Endometrial microvascular endothelial cells (primary cell): ENCODE results near the gene HIRA. TPM values are rescaled to one million over a fixed set of nuclear protein-coding genes. Genes with fewer than 3 reads are reported as not detected.

ENCODE experiments used
- in situ Hi-C: cut with HindIII; loops from 2 replicates; pipeline ENCODE4 v1.10.0; 2017; ENCODE audit warnings: low sequenced_read_pairs, low pct_unique_long_range_greater_than_20kb; ENCODE audit errors: inconsistent ontology term
- total RNA-seq: library from RNA; depleted of rRNA; stranded (reverse); fragments of >200 nt; gene quantifications from one replicate; pipeline ENCODE4 v1.2.3, GENCODE V29; 2015; ENCODE audit errors: inconsistent ontology term

Gene HIRA
- total RNA-seq, 1 donor from 2014 or later: 18.4 TPM

DNA sequence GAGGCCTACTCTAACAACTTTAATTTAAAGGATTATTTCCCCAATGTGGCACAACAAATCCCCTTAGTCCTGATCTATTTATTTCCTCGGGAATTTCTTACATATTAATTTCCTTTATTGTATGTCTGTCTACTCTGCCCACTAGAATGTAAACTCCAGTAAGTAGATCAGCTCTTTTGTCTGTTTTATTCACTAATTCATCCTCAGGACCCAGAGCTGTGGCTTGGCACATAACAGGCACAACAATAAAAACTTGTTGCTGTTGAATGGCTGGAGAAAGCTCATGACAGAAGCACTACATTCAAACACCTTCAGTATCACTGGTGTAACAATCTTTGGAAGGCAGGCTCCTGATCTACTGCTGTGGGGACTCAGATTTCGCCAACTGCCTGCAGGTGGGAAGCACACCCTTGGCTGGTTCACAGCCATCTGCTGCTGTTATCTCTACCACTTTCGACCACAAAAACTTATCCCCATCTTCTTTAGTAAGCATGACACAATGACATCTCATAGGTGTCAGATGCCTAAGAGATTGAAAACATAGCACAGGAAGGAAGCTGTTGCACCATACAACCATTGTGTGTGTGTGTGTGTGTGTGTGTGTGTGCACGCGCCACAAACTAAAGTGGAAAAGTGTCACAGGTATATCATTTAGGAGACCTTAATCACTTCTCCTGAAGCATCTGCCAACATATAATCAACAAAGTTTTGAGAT is 11.9 kb downstream of the HIRA start:
- in situ Hi-C loops: no loop called here

DNA sequence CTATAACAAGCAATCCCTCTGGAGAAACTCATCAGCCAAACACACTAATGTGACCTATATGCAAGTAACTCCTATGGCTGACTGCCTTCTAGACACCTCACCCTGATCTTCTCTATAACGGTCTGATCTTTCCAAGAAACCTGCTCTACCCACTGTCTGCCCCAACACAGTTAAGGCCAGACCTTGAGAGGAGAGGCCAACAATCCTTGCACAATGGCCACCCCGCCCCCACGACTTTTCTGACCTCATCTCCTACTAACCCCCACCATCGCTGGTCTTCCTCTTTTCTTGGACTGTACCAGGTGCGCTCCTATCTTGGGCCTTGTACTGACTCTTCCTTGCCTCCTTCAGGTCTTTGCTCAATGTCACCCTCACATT is 12.5 kb downstream of the HIRA start:
- in situ Hi-C loops: no loop called here

- in situ Hi-C loops: no loop called here
Measured at GRCh38 chr22:19412923-19413322, 18.6 kb downstream of the HIRA start.

GRCh38 chr22:19412478-19412877 is 19.1 kb downstream of the HIRA start:
- in situ Hi-C loops: no loop called here

GRCh38 chr22:19411690-19412045 is 19.9 kb downstream of the HIRA start:
- in situ Hi-C loops: no loop called here

DNA sequence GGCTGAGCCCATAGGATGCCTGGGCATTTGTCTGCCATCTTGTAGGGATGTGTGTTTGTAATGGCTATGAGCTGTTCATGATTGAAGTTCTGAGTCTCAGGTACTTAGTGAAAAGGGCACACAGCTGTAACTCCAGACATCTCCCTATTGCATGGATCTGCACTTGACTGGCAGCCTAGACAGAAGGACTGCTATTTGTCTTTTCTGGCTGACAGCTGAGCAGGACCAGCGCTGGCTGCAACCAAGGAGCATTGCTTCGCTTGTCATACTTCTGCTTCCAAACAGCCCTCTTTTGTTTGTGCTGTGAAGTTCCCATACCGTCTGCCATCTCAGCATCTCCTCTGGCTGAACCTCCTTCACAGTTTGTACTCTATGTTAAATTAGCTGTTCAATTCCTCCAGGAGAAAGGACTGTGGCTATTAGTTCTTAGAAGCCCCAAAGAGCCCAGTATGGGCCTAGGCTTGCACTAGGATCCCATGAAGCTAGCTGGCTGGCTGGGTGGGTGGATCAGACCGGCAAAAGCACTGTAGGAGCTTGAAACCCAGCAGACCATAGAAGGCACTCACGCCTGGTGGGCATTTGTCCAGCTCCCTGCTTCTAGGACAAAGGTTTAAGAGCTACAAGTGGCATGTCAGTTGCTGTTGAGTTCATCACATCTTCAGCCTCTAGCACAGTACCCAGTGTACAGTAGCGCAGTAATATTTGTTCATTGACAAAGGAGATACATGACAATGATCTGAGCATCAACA is 20.4 kb downstream of the HIRA start:
- in situ Hi-C loops: no loop called here

- in situ Hi-C loops: no loop called here
Measured at GRCh38 chr22:19407649-19408606, 23.6 kb downstream of the HIRA start.

DNA sequence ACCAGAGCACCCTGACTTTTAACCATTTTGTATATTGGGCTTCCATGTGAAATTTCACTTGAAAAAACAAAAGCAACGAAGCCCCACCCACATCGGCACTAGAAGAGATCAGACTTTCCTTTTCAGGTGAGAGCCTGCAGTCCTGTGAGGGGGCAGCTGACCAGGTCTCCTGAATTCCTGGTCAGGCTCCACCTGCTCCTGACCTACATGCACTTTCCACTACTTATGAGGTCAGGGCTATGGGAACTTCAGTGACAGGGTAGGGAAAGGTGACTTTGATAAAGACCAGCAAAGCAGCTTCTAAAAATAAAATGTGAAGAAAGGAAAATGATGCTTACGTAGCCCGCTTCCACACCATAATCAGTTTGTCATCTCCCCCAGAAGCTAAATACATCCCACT is 24.7 kb downstream of the HIRA start:
- in situ Hi-C loops: no loop called here

DNA sequence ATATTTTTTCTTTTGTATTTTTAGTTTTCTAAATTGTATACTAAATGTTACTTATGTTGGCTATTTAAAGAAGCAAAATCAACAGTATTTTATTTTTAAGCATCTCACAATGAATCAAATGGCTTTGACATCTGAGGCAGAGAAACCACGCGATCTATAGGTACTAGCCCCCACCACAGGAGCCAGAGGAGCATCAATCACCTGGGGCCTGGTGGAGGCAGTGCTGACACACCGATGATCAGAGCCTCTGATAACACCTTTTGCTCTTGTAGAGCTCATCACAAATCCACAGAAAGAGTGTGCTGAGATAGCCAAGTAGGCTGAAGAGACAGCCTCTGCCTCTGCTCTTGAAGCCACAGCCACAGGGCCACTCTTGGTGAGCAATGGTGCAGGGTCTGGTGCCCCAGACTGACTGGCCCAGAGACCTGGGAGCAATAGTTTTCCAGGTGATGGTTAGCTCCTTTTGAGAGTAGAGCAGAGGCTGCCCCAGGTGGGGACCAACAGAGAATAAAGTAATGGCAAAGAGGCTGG is 25.2 kb downstream of the HIRA start:
- in situ Hi-C loops: no loop called here

DNA sequence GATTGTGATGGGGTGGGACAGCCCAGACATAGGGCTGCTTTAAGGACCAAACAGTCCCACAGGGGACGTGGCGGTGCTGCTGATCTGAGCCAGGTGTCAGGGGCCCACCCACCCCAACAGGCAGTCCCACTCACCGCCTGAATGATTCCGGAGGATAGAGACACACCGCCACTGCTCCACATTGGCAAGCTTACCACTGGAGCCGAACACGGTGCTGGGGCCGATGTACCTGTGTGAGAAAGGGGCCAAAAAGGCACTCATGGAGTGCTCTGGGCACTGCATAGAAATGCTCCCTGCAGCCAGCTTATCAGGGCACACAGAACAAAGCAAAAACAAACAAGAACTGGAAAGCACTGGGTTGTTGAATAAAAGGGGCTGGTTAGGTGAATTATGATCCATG is 25.9 kb downstream of the HIRA start:
- in situ Hi-C loops: no loop called here

- in situ Hi-C loops: no loop called here
Measured at GRCh38 chr22:19405133-19405532, 26.4 kb downstream of the HIRA start.

DNA sequence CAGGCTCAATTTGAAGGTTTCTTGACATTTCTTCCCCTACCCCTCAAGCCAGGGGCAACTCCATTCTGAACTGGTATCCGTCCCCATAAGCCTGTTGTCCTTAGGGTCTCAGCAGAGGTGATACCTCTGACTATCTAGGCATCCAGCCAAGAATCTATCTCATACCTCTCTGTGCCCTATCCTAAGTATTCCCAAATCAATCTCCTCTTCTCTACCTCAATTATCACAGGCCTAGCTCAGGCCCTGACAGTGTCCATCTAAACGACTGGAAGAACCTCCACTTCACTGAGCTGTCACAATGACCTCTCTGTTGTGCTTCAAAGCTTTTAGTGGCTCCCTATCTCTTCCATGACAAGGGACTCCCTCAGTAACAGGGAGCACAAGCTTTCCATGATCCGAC is 26.9 kb downstream of the HIRA start:
- in situ Hi-C loops: no loop called here

- in situ Hi-C loops: no loop called here
Measured at GRCh38 chr22:19402642-19403191, 28.8 kb downstream of the HIRA start.

DNA sequence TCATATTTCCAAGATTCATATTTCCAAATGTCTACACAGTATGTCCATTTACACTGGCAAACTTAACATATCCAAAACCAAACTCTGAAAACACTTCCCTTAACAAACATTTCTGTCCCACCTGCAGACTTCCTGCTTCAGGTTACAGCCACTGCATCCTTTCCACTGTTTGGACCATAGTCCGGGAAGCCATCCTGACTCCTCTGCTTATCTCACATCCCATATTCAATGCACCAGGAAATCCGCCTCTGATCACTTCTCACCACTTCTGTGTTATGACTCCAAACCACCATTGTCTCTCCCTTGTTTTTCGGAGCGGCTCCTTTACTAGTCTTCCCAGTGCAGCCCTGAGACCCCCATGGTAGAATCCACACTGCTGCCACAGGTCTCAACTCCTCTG is 30.1 kb downstream of the HIRA start:
- in situ Hi-C loops: no loop called here

DNA sequence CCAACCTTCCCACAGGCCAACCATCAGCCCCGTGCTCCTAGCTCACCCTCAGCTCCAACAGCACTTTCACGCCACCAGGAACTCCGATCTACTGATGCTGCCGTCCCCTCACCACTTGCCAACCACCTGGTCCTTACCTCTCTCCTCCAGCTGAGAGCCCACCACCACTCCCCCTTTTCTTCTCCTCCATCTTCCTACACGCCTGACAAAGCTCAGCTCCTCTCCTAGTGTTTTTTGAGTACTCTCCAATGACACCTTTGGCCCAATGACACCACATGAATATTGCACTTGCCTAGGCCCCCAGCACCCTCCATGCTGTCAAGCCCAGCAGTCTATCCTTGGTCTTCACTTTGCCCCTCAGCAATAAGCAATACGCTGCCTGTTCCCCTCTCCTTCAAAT is 30.7 kb downstream of the HIRA start:
- in situ Hi-C loops: no loop called here

GRCh38 chr22:19398652-19399051 is 32.9 kb downstream of the HIRA start:
- in situ Hi-C loops: no loop called here

- in situ Hi-C loops: no loop called here
Measured at GRCh38 chr22:19398206-19398605, 33.3 kb downstream of the HIRA start.

DNA sequence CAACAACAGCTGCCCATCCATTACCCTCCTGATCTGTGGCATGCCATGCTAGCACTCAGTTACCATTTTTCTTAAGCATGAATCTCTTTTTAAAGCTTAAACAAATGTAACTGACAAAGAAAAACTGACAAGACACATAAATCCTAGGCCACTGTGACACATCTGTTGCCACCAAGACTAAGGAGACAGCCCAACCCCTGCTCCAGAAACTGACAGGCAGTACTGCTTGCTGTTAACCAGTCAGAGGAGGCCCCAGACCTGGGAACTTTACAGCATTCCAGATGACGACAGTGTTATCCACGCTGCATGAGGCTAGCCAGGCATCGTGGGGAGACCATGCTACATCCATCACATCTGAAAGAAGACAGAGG is 33.8 kb downstream of the HIRA start:
- in situ Hi-C loops: no loop called here
